ENCODE results near the gene CHST3. TPM values are rescaled to one million over a fixed set of nuclear protein-coding genes. Genes with fewer than 3 reads are reported as not detected.

Gene CHST3
- 16.9 and 26.8 TPM in 2 replicates for total RNA-seq

GRCh38 chr10:71964098-71964742, at the start of gene CHST3:
CHST3 (plus strand) TSS chr10:71964395; CDS start chr10:72005843, 41,448 bp downstream.

Other genes with a start within 250 kb of the CHST3 start
- under 0.01 TPM in 1 of 2 replicates, not detected in the other for gene C10orf105, start 244.6 kb upstream of the CHST3 start, total RNA-seq
- gene VSIR, start 190.9 kb upstream of the CHST3 start, total RNA-seq = 14.7 and 21.7 TPM in 2 replicates
- gene PSAP, start 113.1 kb upstream of the CHST3 start, total RNA-seq = 373 and 1,211 TPM in 2 replicates
- gene SPOCK2, start 124.2 kb downstream of the CHST3 start, total RNA-seq = under 0.01 and 0.44 TPM in 2 replicates

All from placental pericyte (primary cell).